ENCODE results near the gene RRP1.

Gene RRP1

DNA sequence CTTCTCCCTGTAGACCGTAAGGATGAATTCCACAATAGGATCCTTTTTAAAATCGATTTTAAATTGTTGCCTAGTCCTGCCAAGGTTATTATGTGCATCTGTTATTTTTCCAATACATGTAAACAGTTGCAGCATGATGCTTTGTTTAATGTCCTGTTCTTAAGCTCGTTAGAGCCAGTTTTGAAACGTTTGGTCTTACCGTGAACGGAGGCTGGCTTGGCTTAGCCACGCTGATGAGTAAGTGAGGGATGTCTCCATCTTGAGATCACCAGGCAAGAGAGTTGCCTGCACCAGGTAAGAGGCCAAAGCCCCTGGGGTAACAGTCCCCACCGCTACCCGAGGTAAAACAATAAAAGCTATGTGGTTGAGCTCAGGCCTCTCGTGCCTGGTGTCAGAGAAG lies 30.6 kb upstream of the RRP1 start:
- no peak for ATAC-seq

- ATAC-seq: no peak
These were observed 29.7 kb upstream of the RRP1 start for GRCh38 chr21:43759651-43760050.

GRCh38 chr21:43760391-43760958 lies 28.9 kb upstream of the RRP1 start:
- ATAC-seq: no peak

DNA sequence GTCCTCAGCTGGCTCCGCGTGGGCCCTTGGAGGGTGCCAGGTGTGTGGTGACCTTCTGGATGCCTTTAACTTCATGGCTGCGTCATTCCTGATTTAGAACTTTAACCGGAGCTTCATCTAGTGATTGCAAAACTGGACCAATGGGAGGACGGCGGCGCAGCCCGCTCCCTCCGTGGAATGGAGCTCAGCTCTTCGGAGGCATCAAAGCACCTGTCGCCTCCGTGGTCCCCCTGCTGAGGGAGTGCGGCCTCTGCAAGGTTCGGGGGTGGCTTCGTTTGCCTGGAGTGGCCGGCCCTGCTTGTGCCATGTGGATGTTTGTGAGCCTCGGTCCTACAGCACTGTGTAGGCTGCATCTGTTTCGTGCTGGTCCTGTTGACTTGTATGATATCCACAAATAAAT lies 27.5 kb upstream of the RRP1 start:
- no peak for ATAC-seq

- ATAC-seq: no peak
These were observed 26.9 kb upstream of the RRP1 start for GRCh38 chr21:43762303-43763128.

GRCh38 chr21:43763901-43764523 lies 25.4 kb upstream of the RRP1 start:
- ATAC-seq: no peak

- no peak for ATAC-seq
These were observed 24.5 kb upstream of the RRP1 start for GRCh38 chr21:43764576-43765495.

DNA sequence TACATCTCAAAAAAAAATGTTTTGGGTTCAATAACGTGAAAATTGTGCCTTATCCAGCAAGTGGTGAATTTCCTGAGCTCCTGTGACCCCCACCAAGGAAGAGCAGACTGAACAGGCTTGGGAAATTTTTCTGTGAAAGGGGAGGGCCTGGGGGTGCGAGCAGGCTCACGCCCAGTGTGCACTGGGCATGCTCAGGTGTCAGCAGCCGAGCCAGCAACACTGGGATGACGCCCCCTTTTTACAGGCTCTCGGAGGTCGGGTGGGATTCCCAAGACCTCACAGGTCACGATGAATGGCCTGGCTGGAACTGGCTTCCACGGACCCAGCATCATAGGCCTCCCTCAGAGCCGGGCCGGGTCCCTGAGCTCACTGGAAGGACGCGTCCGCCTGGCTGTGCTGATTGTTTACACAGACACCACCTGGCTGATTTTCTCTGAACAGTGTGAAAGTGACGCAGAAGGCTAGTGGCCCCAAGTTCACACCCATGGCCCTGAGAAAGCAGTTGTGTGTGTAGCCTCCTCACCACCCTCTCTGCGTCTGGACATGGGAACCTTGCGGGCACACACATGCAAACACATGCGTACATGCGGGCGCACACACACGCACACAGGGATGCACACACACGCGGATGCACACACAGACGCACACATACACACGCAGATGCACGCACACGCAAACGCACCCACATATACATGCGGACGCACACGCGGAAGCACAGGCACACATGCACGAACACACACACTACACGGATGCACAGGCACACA lies 22.5 kb upstream of the RRP1 start:
- ATAC-seq: no peak

DNA sequence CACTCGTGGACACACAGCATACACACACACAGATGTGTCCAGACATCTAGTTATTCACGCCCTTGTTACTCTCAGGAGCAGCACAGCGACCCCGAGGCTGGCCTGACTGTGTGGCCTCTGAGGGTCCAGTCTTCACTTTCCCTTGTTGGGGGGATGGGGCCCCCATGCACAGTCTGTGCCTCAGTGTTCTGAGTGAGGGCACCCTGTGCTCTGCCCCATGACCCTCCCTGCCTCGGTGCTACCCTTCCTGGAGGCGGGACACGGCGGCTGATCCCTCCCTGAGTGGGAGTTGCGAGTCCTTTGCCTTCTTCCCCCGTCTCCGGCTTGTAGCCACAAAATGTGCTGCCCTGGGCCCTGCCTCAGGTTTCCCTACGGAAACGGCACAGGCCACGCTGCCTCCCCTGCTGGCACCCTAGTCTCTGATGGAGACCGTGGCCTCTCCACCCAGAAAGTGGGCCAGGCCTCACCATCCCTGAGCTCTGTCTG lies 21.8 kb upstream of the RRP1 start:
- no peak for ATAC-seq

- no peak for ATAC-seq
These were observed 21.2 kb upstream of the RRP1 start for GRCh38 chr21:43767984-43768867.

DNA sequence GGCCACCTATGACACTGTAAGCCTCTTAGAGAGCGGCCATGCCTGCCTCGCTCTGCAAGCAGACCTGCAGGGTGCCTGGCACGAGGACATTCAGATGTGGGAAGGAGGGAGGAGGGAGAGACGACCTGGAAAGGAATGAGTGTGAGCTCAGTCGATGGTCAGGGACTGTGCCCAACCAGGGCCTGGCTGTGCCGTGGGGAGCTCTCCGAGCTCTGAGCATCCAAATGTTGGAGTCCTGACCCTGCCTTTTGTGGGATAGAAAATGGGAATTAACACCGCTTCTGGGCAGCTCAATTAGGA lies 20.6 kb upstream of the RRP1 start:
- no peak for ATAC-seq

DNA sequence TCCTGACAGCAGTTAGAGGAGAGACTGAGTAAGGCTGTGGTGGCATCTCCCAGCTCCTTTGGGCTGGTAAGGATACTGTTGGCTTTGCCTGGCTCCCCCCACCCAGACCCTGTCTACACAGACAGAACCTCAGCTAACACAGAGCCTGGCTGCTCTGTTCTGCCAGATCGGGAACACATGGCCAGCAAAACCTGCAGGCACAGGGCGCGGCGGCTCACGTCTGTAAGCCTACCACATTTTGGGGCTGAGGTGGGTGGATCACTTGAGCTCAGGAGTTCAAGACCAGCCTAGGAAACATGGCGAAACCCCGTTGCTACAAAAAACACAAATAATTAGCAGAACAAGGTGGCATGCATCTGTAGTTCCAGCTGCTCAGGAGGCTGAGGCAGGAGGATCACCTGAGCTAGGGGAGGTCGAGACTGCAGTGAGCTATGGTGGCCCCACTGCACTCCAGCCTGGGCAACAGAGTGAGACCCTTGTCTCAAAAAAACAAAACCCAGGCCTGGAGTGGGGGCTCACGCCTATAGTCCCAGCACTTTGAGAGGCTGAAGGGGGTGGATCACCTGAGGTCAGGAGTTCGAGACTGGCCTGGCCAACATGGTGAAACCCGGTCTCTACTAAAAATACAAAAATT lies 19.9 kb upstream of the RRP1 start:
- ATAC-seq: no peak

DNA sequence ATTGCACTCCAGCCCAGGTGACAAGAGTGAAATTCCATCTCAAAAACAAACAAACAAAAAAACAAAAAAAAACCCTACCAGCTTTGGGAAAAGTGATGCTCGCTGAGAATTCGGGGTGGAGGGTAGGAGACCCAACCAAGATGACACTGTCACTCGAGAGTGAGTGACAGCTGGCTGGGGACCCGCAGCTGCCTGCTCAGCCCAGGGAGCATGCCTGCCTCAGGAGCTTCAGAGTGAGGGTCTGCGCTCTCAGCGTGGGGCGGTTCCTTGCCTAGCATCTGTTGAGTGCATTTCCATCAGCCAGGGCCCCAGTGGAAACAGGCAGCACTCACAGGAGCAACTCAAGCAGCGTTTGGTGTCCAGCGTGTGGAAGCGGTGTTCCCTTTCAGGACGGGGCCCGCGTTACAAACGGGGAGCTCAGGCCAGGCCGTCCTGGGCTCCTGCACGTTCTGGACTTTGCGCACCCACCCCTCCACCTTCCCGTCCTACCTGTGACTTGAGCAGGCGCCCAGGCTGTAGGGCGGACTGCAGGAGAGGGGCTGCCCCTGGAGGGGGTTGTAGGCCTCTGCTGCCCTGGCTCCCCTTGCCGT lies 19.2 kb upstream of the RRP1 start:
- no peak for ATAC-seq

DNA sequence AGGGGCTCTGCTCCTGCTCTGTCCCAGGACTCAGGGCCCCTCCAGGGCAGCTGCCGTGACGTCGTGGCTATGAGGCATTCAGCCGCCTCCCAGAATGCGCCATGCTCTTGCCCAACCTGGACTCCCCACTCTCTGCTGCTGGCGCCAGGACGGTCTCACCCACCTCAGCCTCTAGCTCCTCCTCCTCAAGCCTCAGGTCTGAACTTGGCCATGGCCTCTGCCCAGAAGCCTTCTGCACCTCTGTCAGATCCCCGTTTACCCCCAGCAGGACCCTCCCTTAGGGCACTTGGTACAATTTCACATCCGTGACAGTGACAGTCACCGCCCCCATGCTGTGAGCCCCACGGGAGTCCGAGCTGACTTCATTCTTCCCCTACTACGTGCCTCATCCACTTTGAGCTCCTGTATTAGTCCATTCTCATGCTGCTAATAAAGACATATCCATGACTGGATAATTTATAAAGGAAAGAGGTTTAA lies 18.1 kb upstream of the RRP1 start:
- ATAC-seq: no peak

GRCh38 chr21:43771698-43772424 lies 17.5 kb upstream of the RRP1 start:
- ATAC-seq: no peak

GRCh38 chr21:43772425-43772821 lies 17.0 kb upstream of the RRP1 start:
- ATAC-seq: no peak

DNA sequence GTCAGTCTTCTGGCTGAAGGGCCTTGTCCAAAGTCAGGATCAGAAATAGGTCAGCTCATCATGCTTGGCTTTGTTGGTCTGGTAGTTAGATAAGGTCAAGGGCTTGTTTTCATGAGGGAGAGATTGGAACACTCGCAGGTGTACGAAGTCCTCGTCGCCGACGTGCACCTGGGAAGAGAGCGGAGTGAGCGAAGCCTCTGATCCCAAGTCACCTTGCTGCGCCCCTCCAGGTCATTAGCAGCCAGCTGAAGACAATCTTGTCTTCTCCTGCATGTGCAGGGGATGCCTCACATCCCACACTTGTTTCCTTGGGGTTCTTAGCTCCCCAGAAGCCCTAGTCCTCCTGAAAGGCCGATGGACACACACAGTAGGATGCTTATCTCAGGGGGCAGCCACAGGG lies 15.2 kb upstream of the RRP1 start:
- ATAC-seq: no peak

GRCh38 chr21:43775190-43775589 lies 14.2 kb upstream of the RRP1 start:
- no peak for ATAC-seq

DNA sequence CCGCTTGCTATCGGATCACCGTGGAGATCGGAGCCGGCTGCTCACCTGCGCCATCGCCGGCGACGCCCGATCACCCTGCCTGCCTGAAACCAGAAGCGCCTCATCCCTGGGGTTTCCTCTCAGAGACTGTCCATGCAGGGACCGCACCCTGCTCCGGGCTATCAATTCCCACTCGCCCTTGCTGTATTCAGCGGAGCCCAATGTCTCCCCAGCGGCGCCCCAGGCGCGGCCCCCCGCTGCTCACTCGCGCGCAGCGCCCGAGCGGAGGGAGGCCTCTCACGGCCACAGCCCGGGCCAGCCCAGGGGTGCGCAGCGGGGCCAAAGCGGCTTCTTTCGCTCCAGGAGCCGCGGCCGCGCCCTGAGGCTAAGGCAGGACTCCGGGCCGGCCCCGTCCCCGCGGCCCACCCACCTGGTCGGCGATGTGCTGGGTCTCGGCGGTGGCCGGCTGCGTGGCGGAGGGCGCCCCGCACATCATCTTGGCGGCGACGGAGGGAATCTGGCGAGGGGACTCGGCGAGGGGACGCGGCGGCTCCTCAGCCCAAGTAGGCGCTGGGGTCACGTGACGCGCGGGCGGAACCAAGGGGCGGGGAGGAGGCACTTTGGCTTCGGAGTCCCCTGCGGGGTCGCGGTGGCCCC lies 13.5 kb upstream of the RRP1 start, which contains the start of gene CSTB:
Gene CSTB, minus strand, starts transcription at position 514 of the 636 bp plus-strand sequence. Its CDS starts 39 bp downstream, at position 475.
- peak; percentile 77 to 82 for ATAC-seq

All from activated CD4-positive, CD25-positive, alpha-beta regulatory T cell treated with anti-CD3 and anti-CD28 coated beads, Interleukin-2, amount 50 U/mL, for 24 hours (primary cell).